Activated T-cell treated with anti-CD3 and anti-CD28 coated beads, Interleukin-2, amount 50 U/mL, for 48 hours (primary cell): ENCODE data around the gene NPB.
A peak's percentile ranks its signal among the peaks of the same experiment; 100 is the strongest.

Experiments used
- DNase-seq, 2 experiments: peaks; one replicate each; pipeline ENCODE4 v3.0.0-alpha.2; 2020

NPB gene

GRCh38 chr17:81926451-81927151 lies 24.6 kb downstream of the NPB start:
- DNase-seq: peak; percentile 78 to 82

- no peak for DNase-seq
These were observed 25.2 kb downstream of the NPB start for GRCh38 chr17:81927152-81927652.

GRCh38 chr17:81927653-81928543 lies 25.9 kb downstream of the NPB start, which contains the start of gene MAFG:
MAFG (minus strand) TSS chr17:81927735; CDS start chr17:81923185, 4,550 bp downstream.
- DNase-seq: peak; percentile 92 to 93

- peak in 1 of 2 experiments; percentile 29 for DNase-seq
These were observed 26.7 kb downstream of the NPB start for GRCh38 chr17:81928544-81929252.

GRCh38 chr17:81929253-81930141 lies 27.5 kb downstream of the NPB start:
- DNase-seq: no peak

DNA sequence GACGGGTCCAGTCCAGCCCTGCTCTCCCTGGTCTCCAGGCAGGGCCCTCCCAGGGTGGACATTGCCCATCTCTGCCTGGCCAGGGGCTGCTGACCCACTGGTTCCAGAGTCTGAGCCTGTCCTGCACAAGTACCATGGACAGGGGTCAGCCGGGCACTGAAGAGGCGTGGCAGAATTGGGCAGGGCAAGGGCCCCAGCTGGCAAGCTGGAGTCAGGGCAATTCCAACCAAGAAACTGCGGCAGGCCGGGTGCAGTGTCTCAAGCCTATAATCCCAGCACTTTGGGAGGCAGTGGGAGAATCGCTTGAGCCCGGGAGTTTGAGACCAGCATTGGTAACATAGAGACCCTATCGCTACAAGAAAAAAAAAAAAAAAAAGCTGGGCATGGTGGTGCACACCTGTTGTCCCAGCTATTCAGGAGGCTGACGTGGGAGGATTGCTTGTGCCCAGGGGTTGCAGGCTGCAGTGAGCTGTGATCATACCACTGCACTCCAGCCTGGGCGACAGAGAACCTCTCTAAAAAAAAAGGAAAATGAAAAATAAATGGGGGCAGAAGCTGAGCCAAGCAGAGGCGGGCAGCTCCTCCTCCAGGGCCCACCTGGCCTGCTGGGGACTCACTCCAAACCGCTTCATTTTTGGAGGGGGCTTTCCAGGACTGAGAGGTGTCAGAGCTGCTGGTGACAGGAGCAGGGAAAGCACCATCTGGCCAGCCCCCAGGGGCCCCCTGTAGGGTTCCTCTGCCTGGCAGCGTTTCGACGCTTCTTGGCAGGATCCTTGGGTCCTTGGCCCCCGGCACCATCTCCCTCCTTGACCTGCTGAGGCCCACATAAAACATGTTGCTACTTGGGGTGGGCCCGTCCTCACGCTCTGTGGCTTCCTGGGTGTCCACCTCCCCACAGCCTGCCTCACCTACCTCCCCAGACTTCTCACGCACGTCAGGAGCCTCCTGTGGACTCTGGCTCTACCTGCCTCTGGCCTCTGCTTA lies 28.4 kb downstream of the NPB start:
- DNase-seq: no peak

DNA sequence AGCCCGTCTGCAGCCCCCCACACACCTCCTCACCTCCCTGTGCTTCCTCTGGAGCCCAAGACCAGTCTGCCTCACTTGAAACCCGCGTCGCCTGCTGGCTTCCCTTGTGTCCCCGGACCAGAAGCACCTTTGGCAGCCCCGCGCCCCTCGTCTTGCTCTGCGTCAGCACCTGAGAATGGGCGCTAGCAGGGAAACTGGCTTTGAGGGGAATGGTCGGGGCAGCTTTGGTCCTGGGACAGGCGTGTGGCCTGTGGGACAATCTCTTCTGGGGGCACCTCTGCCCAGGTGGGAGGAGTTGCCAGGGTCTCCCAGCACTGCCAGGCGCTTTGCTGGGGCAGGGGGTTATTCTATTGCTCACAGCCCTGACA lies 29.1 kb downstream of the NPB start:
- DNase-seq: no peak

DNA sequence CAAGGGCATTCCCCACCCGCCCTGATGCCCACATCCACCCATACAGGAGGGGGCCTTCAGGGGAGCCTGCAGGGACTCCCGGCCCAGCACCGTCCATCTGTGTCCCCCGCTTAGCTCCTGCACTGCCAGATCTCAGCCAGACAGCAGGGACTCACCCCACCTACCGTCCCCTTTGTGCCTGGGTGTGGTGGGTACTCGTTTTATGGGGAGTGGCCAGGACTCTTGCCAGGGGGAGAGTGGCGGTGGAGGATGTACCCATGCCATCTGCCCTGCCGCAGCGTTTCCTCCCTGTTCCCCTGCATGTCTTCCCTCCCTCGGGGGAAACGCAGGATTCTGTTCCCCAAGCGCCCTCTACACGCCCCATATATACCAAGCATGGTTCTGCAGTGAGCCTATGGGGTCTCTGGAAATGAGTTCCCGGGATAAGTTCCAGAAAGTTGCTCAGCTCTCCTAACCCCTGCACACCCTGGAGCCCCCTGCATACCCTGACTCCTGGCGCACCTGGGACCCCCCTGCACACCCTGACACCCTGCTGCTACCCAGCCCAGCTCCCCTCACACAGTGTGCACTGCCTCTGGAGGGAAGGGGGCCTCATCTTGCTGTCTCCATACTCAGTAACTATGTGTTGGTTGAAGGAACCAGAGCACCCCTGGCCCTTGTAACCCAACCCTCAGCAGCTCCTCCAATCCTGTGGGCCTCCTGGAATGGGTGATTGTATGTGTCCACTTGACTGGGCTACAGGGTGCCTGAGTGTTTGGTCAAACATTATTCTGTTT lies 29.7 kb downstream of the NPB start:
- no peak for DNase-seq

DNA sequence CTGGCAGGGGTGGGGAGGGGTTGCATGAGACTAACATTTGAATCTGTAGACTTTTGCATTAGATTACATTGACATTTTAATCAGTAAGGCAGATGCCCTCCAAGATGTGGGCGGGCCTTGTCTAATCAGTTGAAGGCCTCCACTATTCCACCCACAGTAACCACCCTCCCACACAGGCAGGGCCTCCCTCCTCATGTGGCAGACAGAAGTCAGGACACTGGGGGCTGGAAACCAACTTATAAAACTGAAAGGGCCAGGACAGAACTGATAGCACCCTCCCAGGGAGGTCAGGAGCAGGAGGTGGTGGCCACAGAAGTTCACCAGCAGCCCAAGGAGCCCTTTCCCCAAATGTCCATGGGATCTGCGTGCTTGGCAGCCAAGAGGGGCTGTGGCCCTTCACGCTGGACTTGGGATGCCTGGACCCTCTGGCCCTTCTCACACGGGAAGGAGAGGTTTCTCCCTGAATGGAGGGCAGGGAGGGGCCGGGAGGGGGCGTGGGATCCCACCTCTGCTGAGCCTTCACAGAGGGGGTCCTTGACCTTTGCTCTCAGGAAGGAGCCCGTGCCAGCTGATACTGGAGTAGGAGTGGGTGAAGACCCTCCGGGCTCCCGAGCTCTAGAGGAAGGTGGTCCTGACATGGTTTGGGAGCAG lies 30.4 kb downstream of the NPB start:
- no peak for DNase-seq

GRCh38 chr17:81933178-81933699 lies 31.2 kb downstream of the NPB start:
- DNase-seq: no peak

GRCh38 chr17:81934098-81934757 lies 32.2 kb downstream of the NPB start:
- DNase-seq: no peak

DNA sequence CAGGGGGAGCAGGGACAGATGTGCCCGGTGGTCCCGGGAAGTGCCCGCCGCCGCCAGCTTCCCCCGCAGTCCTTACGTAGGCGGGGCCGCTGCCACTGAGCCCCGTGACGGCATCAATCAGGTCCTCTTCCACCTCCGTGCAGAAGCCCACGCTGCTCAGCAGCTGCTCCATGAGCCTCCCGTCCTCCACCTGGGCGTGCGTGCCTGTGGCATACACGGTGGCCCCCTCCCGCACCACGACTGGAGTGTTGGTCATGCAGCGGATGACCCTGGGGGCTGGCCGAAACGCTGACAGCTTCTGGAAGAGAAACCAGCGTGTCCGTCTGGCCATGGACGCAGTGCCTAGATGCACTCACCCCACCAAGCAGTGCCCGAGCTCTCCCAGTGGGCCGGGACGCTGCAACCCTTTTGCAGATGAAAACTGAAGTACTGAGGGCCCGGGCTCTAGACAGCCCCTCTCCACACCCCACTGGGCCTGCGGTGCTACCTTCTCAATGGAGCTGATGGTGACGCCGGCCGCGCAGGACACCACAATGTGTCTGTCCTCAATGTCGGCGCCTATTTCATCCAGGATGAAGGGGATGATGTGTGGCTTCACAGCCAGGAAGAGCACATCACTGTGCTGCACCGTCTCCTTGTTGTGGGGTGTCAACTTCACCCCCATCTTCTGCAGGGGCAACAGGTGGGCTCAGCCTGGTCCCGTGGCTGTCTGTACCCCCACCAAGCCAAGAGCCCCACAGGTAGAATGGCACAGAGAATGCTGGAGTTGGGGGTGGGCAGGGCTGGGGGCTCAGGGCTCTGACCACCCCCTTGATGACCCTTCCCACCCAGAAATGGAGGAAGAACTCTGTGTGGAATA lies 33.0 kb downstream of the NPB start:
- DNase-seq: no peak

GRCh38 chr17:81935709-81936084 lies 33.7 kb downstream of the NPB start:
- no peak for DNase-seq

- DNase-seq: no peak
These were observed 37.2 kb downstream of the NPB start for GRCh38 chr17:81939218-81939617.

GRCh38 chr17:81939881-81940385 lies 37.9 kb downstream of the NPB start:
- no peak for DNase-seq

DNA sequence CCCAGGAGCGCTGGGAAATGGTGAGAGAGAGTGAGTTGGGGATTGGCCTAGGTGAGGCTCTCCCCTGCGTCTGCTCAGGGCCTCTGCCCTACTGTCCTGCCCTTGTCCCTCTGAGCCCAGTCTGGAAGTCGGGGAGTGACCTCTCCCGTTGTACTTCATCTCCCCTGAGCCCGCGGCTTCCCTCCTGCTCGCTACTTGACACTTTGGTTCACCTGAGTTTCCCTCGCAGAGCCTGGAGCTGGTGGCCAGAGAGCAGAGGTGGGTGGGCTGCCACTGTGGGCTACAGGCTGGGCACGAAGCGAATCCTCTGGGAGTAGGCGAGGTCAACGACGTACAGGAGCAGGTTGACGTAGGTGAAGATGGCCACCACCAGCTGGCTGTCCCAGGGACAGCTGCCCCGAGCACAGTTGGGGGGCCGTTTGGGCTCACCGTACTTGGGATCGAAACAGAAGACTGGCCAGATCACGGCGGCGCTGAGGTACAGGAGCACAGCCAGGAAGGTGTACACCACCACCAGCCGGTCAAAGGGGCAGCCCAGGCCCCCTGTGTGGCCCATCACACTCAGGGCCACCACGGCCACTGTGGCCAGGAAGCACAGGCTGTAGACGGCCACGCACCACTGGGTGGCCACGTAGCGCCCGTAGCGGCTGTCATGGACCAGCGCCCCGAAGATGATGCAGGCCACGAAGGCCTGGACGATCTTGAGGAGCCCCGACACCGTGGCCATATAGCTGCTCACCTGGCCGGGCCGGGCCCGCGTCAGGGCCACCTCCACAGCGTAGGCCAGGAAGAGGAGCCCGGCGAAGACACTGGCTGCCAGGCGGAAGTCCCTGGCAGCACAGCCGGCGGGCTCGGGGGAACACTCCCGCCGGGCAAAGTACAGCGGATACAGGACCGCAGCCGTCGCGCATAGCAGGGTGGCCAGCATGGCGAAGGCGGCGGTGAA lies 38.8 kb downstream of the NPB start:
- no peak for DNase-seq
